HCT116 (cell line): Measurements from ENCODE around the gene NPVF. TPM values are rescaled to one million over a fixed set of nuclear protein-coding genes. Genes with fewer than 3 reads are reported as not detected.

Experiments used
- ATAC-seq: fragments of 200-7000 bp; cut with Tn5 transposase; 2 replicates; pipeline ENCODE4 v1.9.1; 2020; ENCODE audit warnings: mild to moderate bottlenecking, moderate library complexity
- BruUV-seq: library from RNA; stranded (reverse); fragments of 400-500 nt; replicated peaks from 2 replicates; lab custom pipeline; 2021; lab: Mats Ljungman, UMichigan
- CTCF ChIA-PET: fragments of 300-600 bp; sonication (Branson Sonifier 250); formaldehyde crosslinking; loops from one replicate; lab custom pipeline; 2021; ENCODE audit warnings: antibody characterized with exemption; lab: Charles Lee
- POLR2A ChIA-PET: fragments of 300-600, 350-600 bp; sonication (Branson Sonifier 250); formaldehyde crosslinking; loops from one replicate; lab custom pipeline; 2021; ENCODE audit warnings: antibody characterized with exemption; lab: Charles Lee
- RAD21 ChIA-PET, 2 experiments: fragments of 300-600 bp; sonication (Branson Sonifier 250); formaldehyde crosslinking; loops; one replicate each; lab custom pipeline; 2023; ENCODE audit warnings: low total read pairs in 2 of 2; ENCODE audit not compliant: uncharacterized antibody in 2 of 2, unreplicated experiment in 2 of 2, low non-redundant PET in 1 of 2; lab: Charles Lee
- DNase-seq: peaks from one replicate; pipeline ENCODE4 v3.0.0-alpha.2; 2010; ENCODE audit warnings: low read depth, low spot score
- H2AFZ ChIP-seq: fragments of 200-600 bp; shearing (Covaris generic), sonication (generic); 2 replicates; pipeline ENCODE4 v1.6.1; 2017; ENCODE audit warnings: low read depth, mixed run types, mixed read lengths, antibody characterized with exemption, low read length; ENCODE audit not compliant: poor library complexity, severe bottlenecking
- H3K27ac ChIP-seq: 2 replicates; pipeline ENCODE4 v1.5.1; 2012; ENCODE audit warnings: low read depth, low read length
- H3K27me3 ChIP-seq: fragments of 200-600 bp; sonication (generic); 2 replicates; pipeline ENCODE4 v1.6.1; 2016; ENCODE audit warnings: mixed run types, low read length, mixed read lengths; ENCODE audit not compliant: insufficient read depth
- H3K36me3 ChIP-seq, 2 experiments: fragments of 200-500 bp in 1 of 2; fragments of 200-600 bp in 1 of 2; sonication (Bioruptor generic) in 1 of 2; sonication (generic) in 1 of 2; 2 replicates each; pipeline versions ENCODE4 v1.5.1 to v1.6.1; 2014 to 2016; ENCODE audit warnings: low read length in 2 of 2, inconsistent platforms in 1 of 2, mixed read lengths in 1 of 2, mixed run types in 1 of 2; ENCODE audit not compliant: insufficient read depth in 2 of 2, control insufficient read depth in 1 of 2
- H3K4me1 ChIP-seq, 2 experiments: fragments of 200-600 bp in 1 of 2; sonication (generic) in 1 of 2; 2 replicates each; pipeline versions ENCODE4 v1.5.1 to v1.6.1; 2012 to 2017; ENCODE audit warnings: low read length in 2 of 2, inconsistent platforms in 1 of 2, mild to moderate bottlenecking in 1 of 2, mixed read lengths in 1 of 2, mixed run types in 1 of 2, moderate library complexity in 1 of 2; ENCODE audit not compliant: insufficient read depth in 2 of 2, control insufficient read depth in 1 of 2
- H3K4me2 ChIP-seq: fragments of 200-600 bp; sonication (generic); 2 replicates; pipeline ENCODE4 v1.6.1; 2017; ENCODE audit warnings: mixed run types, low read length, mixed read lengths
- H3K4me3 ChIP-seq, 2 experiments: fragments of 200-600 bp in 1 of 2; sonication (generic) in 1 of 2; replicated peaks in 1 of 2; 2 replicates each; pipeline ENCODE4 v1.5.1; 2011 to 2016; ENCODE audit warnings: low read length in 2 of 2, control low read depth in 1 of 2, low read depth in 1 of 2, mild to moderate bottlenecking in 1 of 2, mixed read lengths in 1 of 2, mixed run types in 1 of 2
- H3K79me2 ChIP-seq: fragments of 200-600 bp; sonication (generic); 2 replicates; pipeline ENCODE4 v1.6.1; 2017; ENCODE audit warnings: mild to moderate bottlenecking, mixed run types, low read length, moderate library complexity, mixed read lengths; ENCODE audit not compliant: insufficient read depth
- H3K9ac ChIP-seq: fragments of 200-600 bp; sonication (generic); 2 replicates; pipeline ENCODE4 v1.6.1; 2016; ENCODE audit warnings: low read length, mixed read lengths
- H3K9me2 ChIP-seq: fragments of 200-600 bp; sonication (generic), shearing (Covaris generic); 2 replicates; pipeline ENCODE4 v1.6.1; 2017; ENCODE audit warnings: mixed run types, mild to moderate bottlenecking, moderate library complexity; ENCODE audit not compliant: insufficient read depth
- H3K9me3 ChIP-seq, 2 experiments: fragments of 200-500 bp in 1 of 2; fragments of 200-600 bp in 1 of 2; sonication (Bioruptor generic) in 1 of 2; sonication (generic) in 1 of 2; 2 replicates each; pipeline ENCODE4 v1.6.1; 2014 to 2017; ENCODE audit warnings: low read length in 2 of 2, mixed read lengths in 2 of 2, inconsistent platforms in 1 of 2, low read depth in 1 of 2, mild to moderate bottlenecking in 1 of 2, mixed run types in 1 of 2, moderate library complexity in 1 of 2; ENCODE audit not compliant: control insufficient read depth in 1 of 2, insufficient read depth in 1 of 2
- H4K20me1 ChIP-seq: fragments of 200-600 bp; sonication (generic), shearing (Covaris generic); 2 replicates; pipeline ENCODE4 v1.6.1; 2017; ENCODE audit warnings: mixed run types, mild to moderate bottlenecking, moderate library complexity; ENCODE audit not compliant: insufficient read depth
- CBX3 ChIP-seq: IDR thresholded peaks from 2 replicates; pipeline ENCODE4 v1.6.1; 2012; ENCODE audit warnings: low read depth
- ELF1 ChIP-seq: IDR thresholded peaks from 2 replicates; pipeline ENCODE4 v1.6.1; 2012; ENCODE audit warnings: low read depth, borderline replicate concordance
- EZH2phosphoT487 ChIP-seq: fragments of 200-600 bp; IDR thresholded peaks from 2 replicates; pipeline ENCODE4 v1.6.1; 2018; ENCODE audit warnings: antibody characterized with exemption, borderline replicate concordance
- JUND ChIP-seq: IDR thresholded peaks from 2 replicates; pipeline ENCODE4 v1.6.1; 2012
- POLR2A ChIP-seq: IDR thresholded peaks from 2 replicates; pipeline ENCODE4 v1.7.0; 2011; ENCODE audit warnings: borderline replicate concordance; ENCODE audit not compliant: insufficient read depth, insufficient read length; ENCODE audit errors: extremely low read depth
- POLR2AphosphoS5 ChIP-seq: IDR thresholded peaks from 2 replicates; pipeline ENCODE4 v1.6.1; 2011; ENCODE audit warnings: mild to moderate bottlenecking, low read depth, low read length, moderate library complexity
- RAD21 ChIP-seq: IDR thresholded peaks from 2 replicates; pipeline ENCODE4 v1.6.1; 2012; ENCODE audit warnings: low read depth, mild to moderate bottlenecking
- SIN3A ChIP-seq: IDR thresholded peaks from 2 replicates; pipeline ENCODE4 v1.6.1; 2012; ENCODE audit warnings: low read depth
- SP1 ChIP-seq: IDR thresholded peaks from 2 replicates; pipeline ENCODE4 v1.6.1; 2012; ENCODE audit warnings: low read depth
- SRF ChIP-seq: IDR thresholded peaks from 2 replicates; pipeline ENCODE4 v1.6.1; 2012; ENCODE audit warnings: low read depth
- TCF7L2 ChIP-seq: IDR thresholded peaks from 2 replicates; pipeline ENCODE4 v1.7.0; 2011; ENCODE audit warnings: borderline replicate concordance, inconsistent platforms; ENCODE audit not compliant: insufficient read depth, insufficient read length; ENCODE audit errors: extremely low read depth
- YY1 ChIP-seq: IDR thresholded peaks from 2 replicates; pipeline ENCODE4 v1.6.1; 2011; ENCODE audit warnings: low read length, low read depth, moderate library complexity, mild to moderate bottlenecking; ENCODE audit not compliant: insufficient replicate concordance; ENCODE audit errors: extremely low read depth
- ZFX ChIP-seq: fragments of 450-650 bp; IDR thresholded peaks from 2 replicates; pipeline ENCODE4 v1.6.1; 2017
- intact Hi-C: fragments of 100-400 bp; cut with micrococcal nuclease; formaldehyde crosslinking; loops from 2 replicates; pipeline ENCODE4 v1.10.0; 2022
- total RNA-seq: library from RNA; stranded (reverse); gene quantifications from one replicate; pipeline ENCODE4 v1.2.1, GENCODE V29; 2021; ENCODE audit not compliant: unreplicated experiment
- TF ChIP-seq, protein P1 (sequence below), 3 experiments: fragments of 200-600 bp in 1 of 3; sonication (generic) in 1 of 3; IDR thresholded peaks in 2 of 3; conservative IDR thresholded peaks in 1 of 3; 2 replicates each; pipeline ENCODE4 v1.5.1; 2012 to 2017; ENCODE audit warnings: low read depth in 2 of 3, low read length in 2 of 3, antibody characterized with exemption in 1 of 3, borderline replicate concordance in 1 of 3, control low read depth in 1 of 3, mild to moderate bottlenecking in 1 of 3, mixed read lengths in 1 of 3, mixed run types in 1 of 3, moderate library complexity in 1 of 3; ENCODE audit not compliant: insufficient read depth in 1 of 3

The NPVF gene
- total RNA-seq, 1 experiment from 2014 or later, result not detected

DNA sequence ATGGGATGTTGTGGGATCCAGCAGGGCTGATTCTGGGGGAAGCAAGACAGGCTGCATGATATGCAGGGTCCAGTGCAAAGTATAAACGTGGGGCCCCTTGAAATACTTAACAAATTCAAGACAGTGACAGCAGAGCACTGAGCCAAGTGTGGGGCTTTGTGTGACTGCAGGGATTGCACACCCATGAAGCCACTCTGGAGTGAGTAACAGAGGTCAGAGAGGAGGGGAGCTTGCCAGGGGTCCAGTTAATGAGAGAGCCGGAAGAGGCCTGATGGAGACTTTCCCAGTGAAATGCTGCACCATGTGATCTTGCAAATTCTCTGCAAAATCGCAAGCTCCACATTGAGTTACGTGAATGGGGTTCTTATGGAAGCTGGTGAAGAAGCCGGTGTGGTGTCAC is 5.6 kb downstream of the NPVF start:
- POLR2A ChIA-PET, result no interaction called here
- peaks cover 55% of the 10 kb centered on the region for H3K27me3 ChIP-seq
- intact Hi-C loops, result no loop called here
- BruUV-seq, result no TSS peak
- H3K36me3 ChIP-seq, result no peaks in the 10 kb centered on the region
- H4K20me1 ChIP-seq, result no peaks in the 10 kb centered on the region
- RAD21 ChIA-PET, result no interaction called here
- H3K79me2 ChIP-seq, result no peaks in the 10 kb centered on the region
- no peak overlapping the region for H3K9ac ChIP-seq
- CTCF ChIA-PET, result no interaction called here
- DNase-seq, result no peak
- no peak overlapping the region for H3K4me3 ChIP-seq
- H3K9me3 ChIP-seq, result no peaks in the 10 kb centered on the region
- H3K4me2 ChIP-seq, result no peak overlapping the region
- ATAC-seq, result no peak
- H3K4me1 ChIP-seq, result no peaks in the 10 kb centered on the region
- H2AFZ ChIP-seq, result no peak overlapping the region
- TF ChIP-seq TCF7L2 (no peak), ZFX (no peak), RAD21 (no peak), ELF1 (no peak)
- TF ChIP-seq, protein P1, sequence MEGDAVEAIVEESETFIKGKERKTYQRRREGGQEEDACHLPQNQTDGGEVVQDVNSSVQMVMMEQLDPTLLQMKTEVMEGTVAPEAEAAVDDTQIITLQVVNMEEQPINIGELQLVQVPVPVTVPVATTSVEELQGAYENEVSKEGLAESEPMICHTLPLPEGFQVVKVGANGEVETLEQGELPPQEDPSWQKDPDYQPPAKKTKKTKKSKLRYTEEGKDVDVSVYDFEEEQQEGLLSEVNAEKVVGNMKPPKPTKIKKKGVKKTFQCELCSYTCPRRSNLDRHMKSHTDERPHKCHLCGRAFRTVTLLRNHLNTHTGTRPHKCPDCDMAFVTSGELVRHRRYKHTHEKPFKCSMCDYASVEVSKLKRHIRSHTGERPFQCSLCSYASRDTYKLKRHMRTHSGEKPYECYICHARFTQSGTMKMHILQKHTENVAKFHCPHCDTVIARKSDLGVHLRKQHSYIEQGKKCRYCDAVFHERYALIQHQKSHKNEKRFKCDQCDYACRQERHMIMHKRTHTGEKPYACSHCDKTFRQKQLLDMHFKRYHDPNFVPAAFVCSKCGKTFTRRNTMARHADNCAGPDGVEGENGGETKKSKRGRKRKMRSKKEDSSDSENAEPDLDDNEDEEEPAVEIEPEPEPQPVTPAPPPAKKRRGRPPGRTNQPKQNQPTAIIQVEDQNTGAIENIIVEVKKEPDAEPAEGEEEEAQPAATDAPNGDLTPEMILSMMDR (IDR thresholded peaks at IDR 0.05 in 2 of 3, conservative IDR thresholded peaks at IDR 0.05 in 1 of 3; ENCODE audit: borderline replicate concordance in 1 of 3, insufficient read depth in 1 of 3, low read depth in 2 of 3, low read length in 2 of 3), result no peak
- H3K27ac ChIP-seq, result no peak overlapping the region
- no peaks in the 10 kb centered on the region for H3K9me2 ChIP-seq

DNA sequence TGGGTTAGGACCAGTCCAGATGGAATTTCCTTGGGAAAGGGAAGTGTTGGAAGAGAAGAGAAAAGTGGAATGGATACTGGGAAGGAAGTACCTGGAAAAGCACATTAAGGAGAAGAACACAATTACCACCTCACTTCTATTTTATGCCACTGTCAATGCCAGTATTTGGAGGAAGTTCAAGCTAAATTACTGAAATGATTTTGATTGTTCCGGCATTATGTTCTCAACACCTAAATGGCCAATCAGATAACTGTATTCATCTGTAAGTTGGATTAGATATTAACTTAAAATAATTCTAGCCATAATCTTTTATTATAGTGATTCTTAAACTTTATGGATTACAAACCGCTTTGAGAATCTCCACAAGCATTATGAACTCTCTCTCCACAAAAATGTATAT is 7.3 kb downstream of the NPVF start:
- Histone ChIP-seq H3K9ac (no peak overlapping the region), H4K20me1 (no peaks in the 10 kb centered on the region), H3K4me2 (no peak overlapping the region), H3K9me2 (no peaks in the 10 kb centered on the region), H3K79me2 (no peaks in the 10 kb centered on the region), H2AFZ (no peak overlapping the region), H3K36me3 (no peaks in the 10 kb centered on the region), H3K9me3 (no peaks in the 10 kb centered on the region), H3K4me1 (no peaks in the 10 kb centered on the region), H3K27ac (no peak overlapping the region), H3K4me3 (no peak overlapping the region), H3K27me3 (peaks cover 45% of the 10 kb centered on the region)
- no TSS peak for BruUV-seq
- RAD21 ChIA-PET, result no interaction called here
- POLR2A ChIA-PET, result no interaction called here
- DNase-seq (no peak), ATAC-seq (no peak)
- TF ChIP-seq JUND, result no peak
- TF ChIP-seq YY1, result no peak
- TF ChIP-seq EZH2phosphoT487, result no peak
- no peak for TF ChIP-seq SIN3A
- no peak for TF ChIP-seq ELF1
- no peak for TF ChIP-seq POLR2A
- TF ChIP-seq SP1, result no peak
- no peak for TF ChIP-seq CBX3
- TF ChIP-seq ZFX, result no peak
- no peak for TF ChIP-seq POLR2AphosphoS5
- no peak for TF ChIP-seq SRF
- TF ChIP-seq RAD21, result no peak
- CTCF ChIA-PET, result no interaction called here
- intact Hi-C loops, result no loop called here
